DMS153 treated with DMSO at 0.1 percent for 48 hours (cell line): ENCODE measurements around the gene GIGYF2.

Experiments used
- DNase-seq: peaks from one replicate; lab custom pipeline; 2025; ENCODE audit not compliant: unreplicated experiment; lab: John Stamatoyannopoulos, UW

Gene GIGYF2

GRCh38 chr2:232877940-232878511 is 180.9 kb downstream of the GIGYF2 start:
- DNase-seq, result no peak

GRCh38 chr2:232878855-232879617 is 181.9 kb downstream of the GIGYF2 start:
- no peak for DNase-seq

- DNase-seq, result no peak
Measured at GRCh38 chr2:232879618-232880494, 182.7 kb downstream of the GIGYF2 start.

GRCh38 chr2:232880764-232881351 is 183.7 kb downstream of the GIGYF2 start:
- DNase-seq, result no peak

GRCh38 chr2:232882085-232882484 is 185.0 kb downstream of the GIGYF2 start:
- DNase-seq, result no peak

- no peak for DNase-seq
Measured at GRCh38 chr2:232882505-232883115, 185.5 kb downstream of the GIGYF2 start.

GRCh38 chr2:232883116-232883721 is 186.1 kb downstream of the GIGYF2 start:
- DNase-seq, result no peak

- no peak for DNase-seq
Measured at GRCh38 chr2:232884001-232884421, 186.9 kb downstream of the GIGYF2 start.

GRCh38 chr2:232884549-232885263 is 187.6 kb downstream of the GIGYF2 start:
- DNase-seq, result no peak

- DNase-seq, result no peak
Measured at GRCh38 chr2:232885264-232885961, 188.3 kb downstream of the GIGYF2 start.

- DNase-seq, result no peak
Measured at GRCh38 chr2:232886176-232886575, 189.0 kb downstream of the GIGYF2 start.

GRCh38 chr2:232886632-232887031 is 189.5 kb downstream of the GIGYF2 start:
- DNase-seq, result no peak

- DNase-seq, result no peak
Measured at GRCh38 chr2:232887171-232887850, 190.2 kb downstream of the GIGYF2 start.

- no peak for DNase-seq
Measured at GRCh38 chr2:232888099-232888836, 191.1 kb downstream of the GIGYF2 start.

GRCh38 chr2:232888839-232889529 is 191.9 kb downstream of the GIGYF2 start:
- DNase-seq, result no peak

GRCh38 chr2:232889876-232890401 is 192.8 kb downstream of the GIGYF2 start:
- no peak for DNase-seq

GRCh38 chr2:232890536-232890895 is 193.4 kb downstream of the GIGYF2 start:
- DNase-seq, result no peak
